Measurements from ENCODE around the gene FAM90A26.
"Not testable (repeated sequence)": the region's sequence is repeated elsewhere in the genome, so short reads cannot be mapped to it uniquely, and the experiment has no call there.

The FAM90A26 gene

GRCh38 chr4:9143421-9144080, 26.7 kb upstream of the FAM90A26 start:
- TF ChIP-seq GABPA (IDR thresholded peaks at IDR 0.05; ENCODE audit: low read depth) (no peak), POLR2AphosphoS5 (IDR thresholded peaks at IDR 0.05; ENCODE audit: low read depth) (no peak), SPI1 (IDR thresholded peaks at IDR 0.05; ENCODE audit: borderline replicate concordance, low read depth) (no peak), CTCF (IDR thresholded peaks at IDR 0.05; ENCODE audit: insufficient read depth, low read length) (no peak), REST (IDR thresholded peaks at IDR 0.05; ENCODE audit: insufficient replicate concordance, low read depth) (no peak)
- no peak overlapping the region for H3K4me3 ChIP-seq (replicated peaks; ENCODE audit: insufficient read depth, low read length)
- no peak for DNase-seq (ENCODE audit: low read depth in 1 of 2, low spot score in 1 of 2)
- H3K27me3 ChIP-seq (ENCODE audit: insufficient read depth, poor library complexity, severe bottlenecking): no peaks in the 10 kb centered on the region
- H3K27ac ChIP-seq (replicated peaks): no peak overlapping the region

- TF ChIP-seq GABPA (IDR thresholded peaks at IDR 0.05; ENCODE audit: low read depth) (no peak), REST (IDR thresholded peaks at IDR 0.05; ENCODE audit: insufficient replicate concordance, low read depth) (no peak)
- DNase-seq (ENCODE audit: low read depth in 1 of 2, low spot score in 1 of 2): no peak
- H3K27ac ChIP-seq (replicated peaks): no peak overlapping the region
Observed at GRCh38 chr4:9146967-9147366, 23.2 kb upstream of the FAM90A26 start.

GRCh38 chr4:9147368-9147767, 22.8 kb upstream of the FAM90A26 start:
- not testable (repeated sequence) for H3K27ac ChIP-seq (replicated peaks); H3K4me3 ChIP-seq (replicated peaks; ENCODE audit: insufficient read depth, low read length); DNase-seq (ENCODE audit: low read depth in 1 of 2, low spot score in 1 of 2); H3K27me3 ChIP-seq (ENCODE audit: insufficient read depth, poor library complexity, severe bottlenecking)

More at GRCh38 chr4:9146967-9147366, 23.2 kb upstream of the FAM90A26 start:
- Histone ChIP-seq H3K4me3 (replicated peaks; ENCODE audit: insufficient read depth, low read length) (no peak overlapping the region), H3K27me3 (ENCODE audit: insufficient read depth, poor library complexity, severe bottlenecking) (no peaks in the 10 kb centered on the region)

- H3K27ac ChIP-seq (replicated peaks); H3K4me3 ChIP-seq (replicated peaks; ENCODE audit: insufficient read depth, low read length); H3K27me3 ChIP-seq (ENCODE audit: insufficient read depth, poor library complexity, severe bottlenecking); DNase-seq (ENCODE audit: low read depth in 1 of 2, low spot score in 1 of 2): not testable (repeated sequence)
Observed at GRCh38 chr4:9148611-9149409, 21.4 kb upstream of the FAM90A26 start.

GRCh38 chr4:9151809-9152179, 18.4 kb upstream of the FAM90A26 start:
- not testable (repeated sequence) for DNase-seq (ENCODE audit: low read depth in 1 of 2, low spot score in 1 of 2); H3K4me3 ChIP-seq (replicated peaks; ENCODE audit: insufficient read depth, low read length)

GRCh38 chr4:9152180-9153007, 17.8 kb upstream of the FAM90A26 start:
- DNase-seq (ENCODE audit: low read depth in 1 of 2, low spot score in 1 of 2): peak; percentile 7 to 44
- H3K27ac ChIP-seq (replicated peaks); H3K27me3 ChIP-seq (ENCODE audit: insufficient read depth, poor library complexity, severe bottlenecking): not testable (repeated sequence)
- peak overlapping the region; percentile 38 for H3K4me3 ChIP-seq (replicated peaks; ENCODE audit: insufficient read depth, low read length)

More at GRCh38 chr4:9151809-9152179, 18.4 kb upstream of the FAM90A26 start:
- not testable (repeated sequence) for H3K27ac ChIP-seq (replicated peaks); H3K27me3 ChIP-seq (ENCODE audit: insufficient read depth, poor library complexity, severe bottlenecking)

- H3K4me3 ChIP-seq (replicated peaks; ENCODE audit: insufficient read depth, low read length): peak overlapping the region; percentile 38
- H3K27ac ChIP-seq (replicated peaks): peak overlapping the region; percentile 33; the same call in 1 of the 2 replicates
- not testable (repeated sequence) for H3K27me3 ChIP-seq (ENCODE audit: insufficient read depth, poor library complexity, severe bottlenecking)
- DNase-seq (ENCODE audit: low read depth in 1 of 2, low spot score in 1 of 2): peak; percentile 41 to 77
Observed at GRCh38 chr4:9153008-9153570, 17.1 kb upstream of the FAM90A26 start.

- H3K4me3 ChIP-seq (replicated peaks; ENCODE audit: insufficient read depth, low read length): peak overlapping the region; percentile 38
- not testable (repeated sequence) for H3K27me3 ChIP-seq (ENCODE audit: insufficient read depth, poor library complexity, severe bottlenecking); DNase-seq (ENCODE audit: low read depth in 1 of 2, low spot score in 1 of 2)
- peak overlapping the region; percentile 33; the same call in 1 of the 2 replicates for H3K27ac ChIP-seq (replicated peaks)
Observed at GRCh38 chr4:9153571-9154157, 16.5 kb upstream of the FAM90A26 start.
